ENCODE measurements around the gene ARHGAP6.

The ARHGAP6 gene

DNA sequence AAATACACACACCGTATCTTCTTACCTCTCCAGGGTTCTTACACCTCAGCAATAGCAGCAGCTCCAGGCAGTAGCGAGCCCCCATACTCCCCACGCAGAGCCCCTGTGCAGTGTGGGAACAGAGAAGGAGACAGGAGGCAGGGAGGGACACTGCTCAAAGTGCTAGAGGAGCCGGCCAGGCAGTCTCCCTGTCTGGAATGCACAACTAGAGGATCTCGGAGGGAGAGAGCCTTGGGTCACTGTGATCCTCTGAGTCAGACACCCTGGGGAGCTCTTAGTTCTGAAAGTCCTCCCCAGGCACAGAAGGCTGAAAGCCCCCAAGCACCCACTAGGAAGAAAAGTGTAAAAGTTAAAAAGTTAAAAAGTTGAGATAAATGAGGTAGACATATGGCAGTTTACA lies 356.5 kb downstream of the ARHGAP6 start:
- no peak for DNase-seq (ENCODE audit: low read depth, low spot score)

DNA sequence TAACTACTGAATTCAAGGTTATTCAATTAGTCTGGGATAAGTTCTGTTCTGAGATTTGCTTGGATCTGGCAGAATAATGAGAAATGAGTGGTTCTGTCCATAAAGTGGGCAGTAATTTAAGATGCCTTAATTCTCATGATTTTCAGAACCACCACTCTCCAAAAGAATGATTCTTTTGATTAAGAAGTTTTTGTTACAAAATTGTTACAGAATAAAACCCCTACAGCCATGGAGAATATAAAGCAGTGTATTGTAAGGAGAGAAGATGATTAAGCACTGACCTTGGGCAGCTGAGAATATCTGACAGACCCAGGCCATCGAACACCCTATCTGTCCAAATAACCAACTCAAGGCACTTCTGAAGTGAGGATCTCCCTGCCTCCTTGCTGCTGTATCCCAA lies 360.1 kb downstream of the ARHGAP6 start:
- DNase-seq (ENCODE audit: low read depth, low spot score), result no peak

DNA sequence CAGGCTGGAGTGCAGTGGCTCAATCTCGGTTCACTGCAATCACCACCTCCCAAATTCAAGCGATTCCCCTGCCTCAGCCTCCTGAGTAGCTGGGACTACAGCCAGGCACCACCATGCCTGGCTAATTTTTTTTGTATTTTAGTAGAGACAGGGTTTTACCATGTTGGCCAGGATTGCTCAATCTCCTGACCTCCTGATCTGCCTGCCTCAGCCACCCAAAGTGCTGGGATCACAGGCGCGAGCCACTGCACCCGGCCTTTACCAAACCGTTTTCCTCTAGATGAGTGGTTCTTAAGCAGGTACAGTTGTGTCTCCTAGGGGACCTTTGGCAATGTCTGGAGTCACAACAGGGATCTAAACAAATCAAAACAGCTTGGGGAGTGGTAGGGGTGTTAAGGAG lies 360.9 kb downstream of the ARHGAP6 start:
- no peak for DNase-seq (ENCODE audit: low read depth, low spot score)

GRCh38 chrX:11298600-11298999 lies 367.1 kb downstream of the ARHGAP6 start:
- no peak for DNase-seq (ENCODE audit: low read depth, low spot score)

GRCh38 chrX:11296051-11296450 lies 369.7 kb downstream of the ARHGAP6 start:
- no peak for DNase-seq (ENCODE audit: low read depth, low spot score)

- no peak for DNase-seq (ENCODE audit: low read depth, low spot score)
Observed at GRCh38 chrX:11293113-11293512, 372.6 kb downstream of the ARHGAP6 start, which contains the start of gene AMELX. Gene AMELX, plus strand, starts transcription at chrX:11293413. Its CDS starts 1,376 bp downstream, at chrX:11294789.

- DNase-seq (ENCODE audit: low read depth, low spot score), result no peak
Observed at GRCh38 chrX:11290416-11291102, 375.2 kb downstream of the ARHGAP6 start.

GRCh38 chrX:11287505-11287904 lies 378.2 kb downstream of the ARHGAP6 start:
- DNase-seq (ENCODE audit: low read depth, low spot score), result no peak

- DNase-seq (ENCODE audit: low read depth, low spot score), result no peak
Observed at GRCh38 chrX:11285651-11286050, 380.1 kb downstream of the ARHGAP6 start.

GRCh38 chrX:11282043-11282442 lies 383.7 kb downstream of the ARHGAP6 start:
- no peak for DNase-seq (ENCODE audit: low read depth, low spot score)

DNA sequence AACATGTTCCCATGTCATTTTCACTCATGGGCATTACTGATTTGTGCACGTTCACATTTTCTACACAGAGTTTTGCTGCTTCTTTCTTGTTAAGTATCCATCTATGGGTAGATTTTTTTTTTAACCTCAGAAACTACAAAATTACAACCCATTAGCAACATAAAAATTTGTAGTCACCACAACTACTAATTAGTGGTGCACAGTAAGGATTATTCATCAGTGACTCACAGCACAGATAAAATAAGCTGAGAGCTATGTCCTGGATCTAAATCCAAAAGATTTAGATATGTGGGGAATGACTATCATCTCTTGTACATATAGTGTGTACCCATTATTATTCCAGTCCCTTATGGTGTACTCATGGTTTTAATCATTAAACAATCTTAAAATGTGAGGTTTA lies 392.2 kb downstream of the ARHGAP6 start:
- no peak for DNase-seq (ENCODE audit: low read depth, low spot score)

DNA sequence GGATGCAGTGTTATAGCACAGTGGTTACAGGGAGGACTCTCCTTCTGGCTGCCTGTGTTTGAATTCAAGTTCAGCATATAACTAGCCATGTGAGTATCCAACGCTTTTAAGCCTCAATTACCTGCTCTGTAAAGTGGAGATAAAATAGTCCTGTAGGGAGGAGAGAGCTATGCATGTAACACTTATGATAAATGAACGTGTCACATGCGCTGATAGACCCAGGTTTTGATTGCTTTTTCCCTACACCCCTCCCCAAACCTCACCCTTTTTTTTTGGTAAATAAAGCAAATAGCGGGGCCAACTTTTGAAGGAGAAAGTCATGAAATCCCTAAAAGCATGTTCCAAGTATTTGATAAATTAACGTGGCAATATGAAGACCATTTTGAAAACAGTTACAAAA lies 392.9 kb downstream of the ARHGAP6 start:
- DNase-seq (ENCODE audit: low read depth, low spot score), result no peak

- DNase-seq (ENCODE audit: low read depth, low spot score), result no peak
Observed at GRCh38 chrX:11272290-11272689, 393.4 kb downstream of the ARHGAP6 start.

- no peak for DNase-seq (ENCODE audit: low read depth, low spot score)
Observed at GRCh38 chrX:11269996-11270395, 395.7 kb downstream of the ARHGAP6 start.

DNA sequence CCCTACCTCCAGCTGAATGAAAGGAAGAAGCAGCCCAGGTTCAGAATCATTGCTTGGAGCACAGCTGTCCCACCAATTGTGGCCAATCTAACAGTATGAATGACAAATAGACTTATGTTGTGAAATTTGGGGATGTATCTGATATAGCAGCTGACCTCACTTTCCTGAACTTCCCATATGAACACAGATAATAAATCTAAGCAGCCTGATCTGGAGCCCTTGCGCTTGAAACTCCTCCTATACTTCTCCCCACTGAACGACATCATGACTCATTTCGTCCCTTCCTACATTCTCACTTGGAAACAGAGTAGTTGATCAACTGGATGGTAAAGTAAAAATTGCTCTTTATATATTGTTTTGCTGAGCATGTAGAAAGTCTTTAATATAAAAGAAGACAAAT lies 396.7 kb downstream of the ARHGAP6 start:
- no peak for DNase-seq (ENCODE audit: low read depth, low spot score)

GRCh38 chrX:11267425-11267824 lies 398.3 kb downstream of the ARHGAP6 start:
- no peak for DNase-seq (ENCODE audit: low read depth, low spot score)

- DNase-seq (ENCODE audit: low read depth, low spot score), result no peak
Observed at GRCh38 chrX:11266573-11267003, 399.1 kb downstream of the ARHGAP6 start.

DNA sequence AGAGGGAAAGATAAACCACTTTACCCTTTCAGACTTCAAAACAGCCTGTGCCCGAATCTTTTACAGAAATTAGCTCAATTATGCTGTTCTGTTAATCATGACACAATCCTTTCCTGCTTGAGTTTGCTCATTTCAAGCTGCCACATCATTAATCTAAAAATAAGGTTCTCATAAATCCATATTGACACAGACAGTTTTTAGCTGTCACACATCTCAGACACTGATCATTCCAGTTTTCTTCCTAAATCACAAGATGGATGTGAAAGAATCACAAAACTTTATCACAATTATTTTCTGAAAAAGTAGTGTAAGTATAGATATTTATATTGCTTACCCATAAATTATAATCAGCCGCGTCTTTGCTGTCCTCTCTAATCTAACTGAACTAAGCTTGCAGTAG lies 400.4 kb downstream of the ARHGAP6 start:
- DNase-seq (ENCODE audit: low read depth, low spot score), result no peak

DNA sequence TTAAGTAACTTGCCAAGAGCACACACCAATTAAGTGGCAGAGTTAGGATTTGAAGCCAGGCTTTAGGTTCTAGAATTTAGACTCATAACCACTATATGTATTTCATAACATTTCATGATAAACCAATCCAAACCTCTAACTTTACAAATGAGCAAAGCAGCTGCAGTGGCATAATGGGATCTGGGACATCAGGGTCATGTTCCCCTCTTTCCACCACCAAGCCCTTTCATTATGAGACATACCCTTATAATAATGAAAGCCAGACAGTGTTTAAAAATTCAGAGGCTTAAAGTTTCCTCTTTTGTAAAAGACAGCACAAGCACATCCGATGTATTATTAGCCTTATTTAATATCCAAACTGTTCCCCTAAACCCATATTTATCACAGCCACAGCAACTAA lies 400.8 kb downstream of the ARHGAP6 start:
- DNase-seq (ENCODE audit: low read depth, low spot score), result no peak

DNA sequence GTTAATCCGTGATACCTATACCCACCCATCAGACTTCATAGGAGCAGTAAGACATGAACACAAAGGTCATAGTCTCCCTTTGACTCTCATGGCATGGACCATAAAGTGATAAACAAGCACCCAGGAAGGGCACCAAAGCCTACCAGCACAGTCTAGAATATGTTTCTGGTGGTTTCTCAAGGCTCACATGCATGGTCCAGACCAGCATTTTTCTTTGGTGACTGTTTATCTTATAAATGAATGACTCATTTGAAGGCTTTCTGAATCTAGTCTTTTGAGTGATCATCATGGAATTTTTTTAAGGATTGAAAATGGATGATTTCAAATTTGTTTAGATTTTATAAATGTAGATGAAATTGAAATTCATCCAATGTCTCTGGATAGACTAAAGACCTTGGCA lies 404.5 kb downstream of the ARHGAP6 start:
- no peak for DNase-seq (ENCODE audit: low read depth, low spot score)

- DNase-seq (ENCODE audit: low read depth, low spot score), result no peak
Observed at GRCh38 chrX:11259437-11259836, 406.3 kb downstream of the ARHGAP6 start.

- DNase-seq (ENCODE audit: low read depth, low spot score), result no peak
Observed at GRCh38 chrX:11257711-11258110, 408.0 kb downstream of the ARHGAP6 start.

- no peak for DNase-seq (ENCODE audit: low read depth, low spot score)
Observed at GRCh38 chrX:11257290-11257689, 408.4 kb downstream of the ARHGAP6 start.
